HK-2 (cell line): ENCODE data around the gene SLC44A5.
"Not testable (repeated sequence)": the region's sequence is repeated elsewhere in the genome, so short reads cannot be mapped to it uniquely, and the experiment has no call there.

Source experiments
- DNase-seq: peaks from one replicate; pipeline ENCODE4 v3.0.0-alpha.2; 2018; ENCODE audit not compliant: unreplicated experiment

The SLC44A5 gene

GRCh38 chr1:75274920-75275506 is 335.9 kb downstream of the SLC44A5 start:
- DNase-seq = no peak

GRCh38 chr1:75273110-75273509 is 337.8 kb downstream of the SLC44A5 start:
- no peak for DNase-seq

DNA sequence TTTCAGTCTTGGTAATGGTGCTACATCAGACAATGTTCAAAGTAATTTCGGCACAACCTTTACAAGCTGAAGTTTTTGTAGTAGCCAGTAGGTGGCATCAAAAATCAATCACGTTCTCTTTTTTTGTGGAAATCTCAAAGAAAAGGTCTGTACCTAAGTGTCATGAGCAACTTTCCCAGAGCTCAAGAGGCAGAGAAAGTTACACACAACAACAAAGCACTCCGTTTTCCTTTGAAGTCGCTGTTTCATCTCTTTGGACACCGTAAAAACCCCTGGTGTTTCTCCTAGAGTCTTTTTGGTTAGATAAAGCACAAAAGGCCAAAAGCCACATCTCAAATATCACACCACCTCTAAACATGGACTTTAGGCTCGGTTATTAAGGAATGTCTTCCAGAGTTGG is 345.1 kb downstream of the SLC44A5 start:
- DNase-seq = peak; percentile 3

DNA sequence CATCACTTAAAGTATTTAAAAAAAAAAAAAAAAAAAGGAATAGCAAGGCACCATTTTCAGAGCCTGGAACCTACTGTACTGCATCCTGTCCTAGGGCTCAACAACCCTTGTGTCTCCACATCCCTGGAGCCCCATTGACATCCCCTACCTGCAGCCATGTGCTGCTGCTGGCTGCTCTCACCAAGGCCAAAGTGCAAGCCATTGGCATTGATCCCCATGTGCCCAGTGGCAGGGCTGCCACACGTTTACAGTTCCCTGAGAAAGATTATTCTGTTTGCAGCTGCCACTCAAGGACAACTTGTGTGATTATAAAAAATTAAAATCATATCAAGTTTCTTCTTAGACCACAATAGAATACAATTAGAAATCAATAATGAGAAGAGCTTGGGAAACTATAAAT is 346.8 kb downstream of the SLC44A5 start:
- DNase-seq = no peak

DNA sequence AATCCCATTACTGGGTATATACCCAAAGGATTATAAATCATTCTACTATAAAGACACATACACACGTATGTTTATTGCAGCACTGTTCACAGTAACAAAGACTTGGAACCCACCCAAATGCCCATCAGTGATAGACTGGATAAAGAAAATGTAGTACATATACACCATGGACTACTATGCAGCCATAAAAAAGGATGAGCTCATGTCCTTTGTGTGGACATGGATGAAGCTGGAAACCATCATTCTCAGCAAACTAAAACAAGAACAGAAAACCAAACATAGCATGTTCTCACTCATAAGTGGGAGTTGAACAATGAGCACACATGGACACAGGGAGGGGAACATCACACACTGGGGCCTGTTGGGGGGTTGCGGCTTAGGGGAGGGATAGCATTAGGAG is 347.3 kb downstream of the SLC44A5 start:
- not testable (repeated sequence) for DNase-seq

DNA sequence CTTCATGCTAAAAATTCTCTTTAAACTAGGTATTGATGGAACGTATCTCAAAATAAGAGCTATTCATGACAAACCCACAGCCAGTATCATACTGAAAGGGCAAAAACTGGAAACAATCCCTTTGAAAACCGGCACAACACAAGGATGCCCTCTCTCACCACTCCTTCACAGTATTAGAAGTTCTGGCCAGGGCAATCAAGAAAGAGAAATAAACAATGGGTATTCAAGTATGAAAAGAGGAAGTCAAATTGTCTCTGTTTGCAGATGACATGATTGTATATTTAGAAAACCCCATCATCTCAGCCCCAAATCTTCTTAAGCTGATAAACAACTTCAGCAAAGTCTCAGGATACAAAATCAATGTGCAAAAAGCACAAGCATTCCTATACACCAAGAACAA is 349.0 kb downstream of the SLC44A5 start:
- DNase-seq = not testable (repeated sequence)

DNA sequence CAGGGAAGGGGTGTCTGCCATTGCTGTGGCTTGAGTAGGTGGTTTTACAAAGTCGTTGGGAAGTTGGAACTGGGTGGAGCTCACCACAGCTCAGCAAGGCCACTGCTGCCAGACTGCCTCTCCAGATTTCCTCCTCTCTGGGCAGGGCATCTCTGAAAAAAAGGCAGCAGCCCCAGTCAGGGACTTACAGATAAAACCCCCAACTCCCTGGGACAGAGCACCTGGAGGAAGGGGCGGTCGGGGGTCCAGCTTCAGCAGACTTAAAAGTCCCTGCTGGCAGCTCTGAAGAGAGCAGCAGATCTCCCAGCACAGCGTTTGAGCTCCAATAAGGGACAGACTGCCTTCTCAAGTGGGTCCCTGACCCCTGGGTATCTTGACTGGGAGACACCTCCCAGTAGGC is 352.6 kb downstream of the SLC44A5 start:
- no peak for DNase-seq

DNA sequence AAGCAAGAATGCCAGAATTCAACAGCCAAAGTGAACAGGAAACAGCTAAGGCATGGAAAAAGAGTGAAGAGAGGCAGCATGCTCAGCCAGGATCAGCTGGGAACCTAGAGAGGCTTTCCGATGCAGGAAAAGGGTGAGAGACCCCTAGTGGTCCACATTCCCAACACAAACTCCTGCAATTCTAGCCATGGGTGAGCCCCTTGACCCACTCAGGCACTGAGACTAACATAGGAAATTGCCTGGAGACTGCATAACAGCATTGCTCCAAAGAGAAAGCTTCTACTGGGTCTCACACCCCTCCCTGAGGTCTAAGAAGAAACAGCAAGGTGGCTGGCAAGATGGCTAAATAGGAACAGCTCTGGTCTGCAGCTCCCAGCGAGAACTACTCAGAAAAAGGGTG is 353.5 kb downstream of the SLC44A5 start:
- no peak for DNase-seq

DNA sequence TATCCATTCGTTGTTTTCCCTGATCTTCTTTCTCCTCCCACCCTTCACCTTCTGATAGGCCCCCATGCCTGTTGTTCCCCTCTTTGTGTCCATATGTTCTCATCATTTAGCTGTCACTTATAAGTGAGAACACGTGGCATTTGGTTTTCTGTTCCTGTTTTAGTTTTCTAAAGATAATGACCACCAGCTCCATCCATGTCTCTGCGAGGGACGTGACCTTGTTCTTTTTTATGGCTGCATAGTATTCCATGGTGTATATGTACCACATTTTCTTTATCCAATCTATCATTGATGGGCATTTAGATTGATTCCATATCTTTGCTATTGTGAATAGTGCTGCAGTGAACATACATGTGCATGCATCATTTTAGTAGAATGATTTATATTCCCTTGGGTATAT is 360.8 kb downstream of the SLC44A5 start:
- DNase-seq = not testable (repeated sequence)

DNA sequence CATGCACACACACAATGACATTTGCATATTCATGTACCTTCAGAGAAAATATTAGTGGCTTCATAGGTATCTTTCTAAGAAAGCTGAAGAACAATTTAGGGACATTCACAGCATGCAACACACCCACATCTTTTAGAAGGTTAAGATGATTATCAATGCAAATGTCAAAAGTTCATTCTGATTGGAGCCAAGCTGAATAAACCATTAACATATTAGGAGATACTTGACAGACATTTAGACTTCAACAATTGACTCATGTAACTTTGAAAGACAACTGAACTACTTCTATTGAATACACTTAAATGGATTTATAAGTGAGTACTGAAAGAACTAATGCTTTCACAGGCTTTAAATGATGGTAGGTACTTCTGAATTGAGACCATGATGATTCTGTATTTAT is 365.7 kb downstream of the SLC44A5 start:
- DNase-seq = no peak

DNA sequence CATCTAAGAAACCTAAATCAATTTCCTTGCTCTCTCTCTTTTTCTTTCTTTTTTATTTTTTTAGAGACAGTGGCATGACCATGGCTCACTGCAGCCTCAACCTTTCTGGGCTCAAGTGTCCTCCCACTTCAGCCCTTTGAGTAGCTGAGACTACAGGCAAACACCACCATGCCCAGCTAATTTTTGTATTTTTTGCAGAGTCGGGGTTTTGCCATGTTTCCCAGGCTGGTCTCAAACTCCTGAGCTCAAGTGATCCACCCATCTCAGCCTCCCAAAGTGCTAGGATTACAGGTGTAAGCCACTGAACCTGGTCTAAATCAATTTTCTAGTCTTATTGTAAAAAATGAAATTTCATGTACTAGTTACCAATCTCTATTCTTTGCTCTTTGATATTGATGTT is 367.8 kb downstream of the SLC44A5 start:
- DNase-seq = no peak

DNA sequence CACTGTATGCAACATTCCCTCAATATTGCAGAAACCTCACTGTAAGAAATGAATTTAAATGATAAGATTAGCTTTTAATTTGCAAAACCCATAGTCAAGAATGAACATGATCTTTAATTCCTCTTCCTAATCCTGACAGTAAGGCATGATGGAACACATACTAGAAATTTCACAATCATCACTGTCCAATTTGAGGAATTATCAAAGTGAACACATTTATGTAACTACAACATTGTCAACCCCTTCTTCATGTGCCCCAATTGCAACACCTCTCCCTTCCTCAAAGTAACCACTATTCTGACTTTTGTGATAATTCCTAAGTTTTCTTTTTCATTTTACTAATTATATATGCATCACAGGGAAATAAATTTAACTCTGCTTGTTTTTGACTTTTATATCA is 373.6 kb downstream of the SLC44A5 start:
- no peak for DNase-seq

GRCh38 chr1:75234562-75234961 is 376.4 kb downstream of the SLC44A5 start:
- no peak for DNase-seq

- DNase-seq = no peak
Measured at GRCh38 chr1:75233302-75233929, 377.5 kb downstream of the SLC44A5 start.

DNA sequence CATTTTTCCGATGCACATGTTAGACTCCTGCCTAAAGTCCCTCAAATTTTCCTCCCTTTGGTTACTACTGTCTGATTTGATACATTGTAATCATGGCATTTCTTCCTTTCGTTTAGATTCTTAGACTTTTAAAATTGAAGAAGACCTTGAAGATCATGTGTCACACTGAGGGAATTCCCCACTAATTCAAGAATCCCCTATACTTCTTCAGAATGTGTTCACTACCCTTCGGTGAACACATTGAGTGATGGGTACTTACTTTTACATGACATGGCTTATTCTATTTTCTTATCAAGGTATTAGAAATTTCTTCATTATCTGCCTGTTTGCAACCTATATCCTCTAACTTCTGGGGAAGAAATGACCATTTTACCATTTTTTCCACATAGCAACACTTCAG is 390.8 kb downstream of the SLC44A5 start:
- no peak for DNase-seq

DNA sequence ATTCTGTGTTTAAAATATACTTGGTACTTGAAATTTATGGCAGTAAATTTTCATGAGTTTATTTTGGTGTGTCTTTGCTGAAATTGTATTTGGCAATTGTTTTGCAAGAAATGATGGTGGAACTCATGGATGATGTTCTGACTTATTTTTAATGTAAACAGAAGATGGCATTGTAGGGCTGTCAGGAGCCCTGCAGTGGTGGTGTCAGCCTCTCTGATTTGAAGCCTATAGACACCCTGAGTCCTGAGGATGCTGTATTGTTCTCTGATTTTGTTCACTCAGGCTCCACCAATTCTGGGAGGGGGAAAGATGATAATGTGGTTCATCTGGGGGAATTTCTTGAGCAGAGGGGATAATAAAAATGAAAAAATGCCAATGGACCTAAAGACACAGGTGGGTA is 396.9 kb downstream of the SLC44A5 start:
- DNase-seq = no peak

DNA sequence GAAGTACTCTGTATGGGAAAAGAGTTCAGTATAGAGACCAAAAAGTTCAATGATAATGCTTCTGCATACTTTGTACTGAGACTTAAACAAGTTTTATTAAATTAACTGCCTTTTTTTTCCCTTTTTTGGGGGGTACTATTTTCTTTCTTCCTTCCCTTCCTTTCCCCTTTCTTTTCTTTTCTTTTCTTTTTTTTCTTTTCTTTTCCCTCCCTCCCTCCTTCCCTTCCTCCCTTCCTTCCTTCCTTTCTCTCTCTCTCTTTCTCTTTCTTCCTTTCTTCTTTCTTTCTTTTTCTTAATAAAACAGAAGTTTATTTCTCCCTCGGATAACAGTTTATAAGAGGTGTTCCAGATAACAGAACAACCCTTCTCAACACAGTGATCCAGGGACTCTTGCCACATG is 399.3 kb downstream of the SLC44A5 start:
- no peak for DNase-seq

GRCh38 chr1:75208862-75209261 is 402.1 kb downstream of the SLC44A5 start:
- no peak for DNase-seq

GRCh38 chr1:75203415-75204277 is 407.3 kb downstream of the SLC44A5 start:
- no peak for DNase-seq

GRCh38 chr1:75202751-75203150 is 408.2 kb downstream of the SLC44A5 start:
- DNase-seq = no peak

DNA sequence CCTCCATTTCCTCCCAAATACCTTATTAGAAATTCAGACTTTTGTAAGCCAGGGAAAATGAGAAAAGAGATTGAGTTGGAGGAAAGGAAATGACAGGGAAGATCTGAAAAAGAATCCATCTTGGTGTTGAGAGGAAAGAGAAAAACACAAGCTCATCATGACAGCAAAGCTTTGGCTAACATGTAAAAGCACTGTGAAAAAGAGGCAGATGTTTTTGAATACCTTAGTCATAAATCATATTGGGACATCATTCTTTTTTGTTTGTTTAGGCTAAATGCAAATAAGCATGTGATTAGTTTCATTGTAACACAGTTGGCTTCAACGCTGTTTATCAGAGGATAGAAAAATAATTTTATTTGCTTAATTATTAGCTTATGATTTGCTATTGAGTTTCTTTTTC is 412.2 kb downstream of the SLC44A5 start:
- no peak for DNase-seq

DNA sequence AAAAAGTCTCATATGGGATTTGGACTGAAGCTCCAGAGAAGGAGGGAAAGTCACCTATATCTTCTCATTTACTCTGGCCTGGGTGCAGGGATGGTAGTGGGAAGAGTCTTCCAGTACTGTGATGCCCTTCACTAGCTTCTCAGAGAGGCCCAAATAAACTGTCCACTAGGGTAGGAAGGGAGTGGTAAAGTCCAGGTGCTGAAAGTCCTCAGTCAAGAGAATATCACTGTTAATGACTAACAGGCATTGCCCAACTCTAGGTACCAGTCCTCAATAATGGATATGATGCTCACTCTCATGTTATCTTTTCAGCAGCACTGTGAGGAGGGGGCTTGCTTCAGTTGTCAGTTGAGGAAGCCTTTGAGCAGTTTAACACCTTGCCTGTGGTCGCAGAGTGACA is 412.8 kb downstream of the SLC44A5 start:
- DNase-seq = no peak

- no peak for DNase-seq
Measured at GRCh38 chr1:75188892-75189291, 422.0 kb downstream of the SLC44A5 start.
